ENCODE measurements around the gene CDH1.

Gene CDH1

DNA sequence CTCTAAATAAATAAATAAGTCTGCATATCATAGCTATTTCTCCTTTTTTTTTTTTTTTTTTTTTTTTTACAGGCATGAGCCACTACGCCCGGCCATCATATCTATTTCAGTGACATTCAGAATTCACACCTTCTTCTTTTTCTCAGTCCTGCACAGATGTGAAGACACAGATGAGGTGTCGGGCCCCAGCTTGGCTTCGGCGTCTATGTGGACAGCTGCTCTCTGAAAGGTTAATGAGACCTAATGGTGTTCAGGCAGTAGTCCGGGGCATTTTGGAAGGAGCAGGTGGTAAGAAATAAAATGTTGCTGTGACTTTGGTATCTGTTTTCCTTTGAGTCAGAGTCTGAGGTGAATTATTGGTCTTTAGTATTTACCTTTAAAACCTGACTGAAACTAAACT lies 129.8 kb downstream of the CDH1 start:
- no peak for DNase-seq

DNA sequence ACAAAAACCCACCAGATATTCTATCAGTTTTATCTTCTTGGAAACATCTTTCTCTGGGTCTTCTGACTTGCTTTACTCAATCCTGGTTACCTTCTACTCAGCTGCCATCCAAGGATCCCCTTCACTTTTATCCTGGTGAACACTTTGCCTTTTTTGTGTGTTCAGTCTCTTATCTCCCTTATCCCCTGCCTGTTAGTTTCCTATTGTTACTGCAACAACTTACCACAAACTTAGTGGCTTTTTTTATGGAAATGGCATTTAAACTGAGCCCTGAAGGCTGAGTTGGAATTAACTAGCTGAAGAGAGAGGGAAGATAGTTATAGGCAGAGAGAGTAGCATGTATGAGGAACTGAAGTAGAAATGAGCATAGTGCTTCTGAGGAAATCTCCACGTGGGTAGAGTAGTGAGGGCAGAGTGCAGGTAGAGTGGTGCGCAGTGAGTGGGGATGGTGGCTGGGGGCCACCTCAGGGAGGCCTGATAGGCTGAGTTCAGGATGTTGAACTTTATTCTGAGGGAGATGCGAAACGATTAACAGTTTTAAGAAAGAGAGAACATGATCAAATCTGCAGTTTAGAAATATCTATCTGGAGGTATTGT lies 132.5 kb downstream of the CDH1 start:
- DNase-seq = no peak

DNA sequence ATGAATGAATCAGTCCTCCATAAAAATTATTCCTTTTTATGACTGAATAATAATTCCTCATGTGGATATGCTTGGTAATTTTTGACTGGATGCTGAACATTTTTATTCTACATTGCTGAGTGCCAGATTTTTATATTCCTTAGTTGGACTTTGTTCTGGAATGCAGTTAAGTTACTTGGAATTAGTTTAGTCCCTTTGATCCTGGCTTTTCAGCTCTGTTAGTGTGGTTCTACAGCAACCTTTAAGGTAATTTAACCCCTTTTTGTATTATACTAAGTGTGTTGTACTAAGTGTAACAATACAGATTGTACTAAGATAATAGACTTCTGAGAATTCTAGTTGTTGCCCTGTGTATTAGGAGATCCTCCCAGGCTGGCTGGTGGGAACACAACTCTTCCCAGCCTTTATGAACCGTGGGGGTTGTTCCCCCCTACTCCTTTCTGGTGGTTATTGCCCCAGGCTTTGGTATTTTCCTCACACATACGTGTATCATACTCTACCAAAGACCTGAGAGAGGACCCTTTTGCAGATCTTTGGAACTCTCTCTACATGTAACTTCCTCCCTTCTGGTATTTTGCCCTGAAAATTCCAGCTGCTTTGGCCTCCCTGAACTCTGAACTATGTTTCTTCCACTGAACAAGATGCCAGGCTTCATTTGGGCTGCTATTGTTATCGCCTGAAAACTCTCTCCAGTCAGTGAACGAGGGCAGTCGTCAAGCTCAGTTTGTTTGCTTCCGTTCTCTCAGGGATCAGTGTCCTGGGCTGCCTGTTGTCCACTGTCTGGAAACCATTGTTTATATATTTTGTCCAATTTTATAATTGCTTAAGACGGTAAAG lies 136.8 kb downstream of the CDH1 start:
- no peak for DNase-seq

DNA sequence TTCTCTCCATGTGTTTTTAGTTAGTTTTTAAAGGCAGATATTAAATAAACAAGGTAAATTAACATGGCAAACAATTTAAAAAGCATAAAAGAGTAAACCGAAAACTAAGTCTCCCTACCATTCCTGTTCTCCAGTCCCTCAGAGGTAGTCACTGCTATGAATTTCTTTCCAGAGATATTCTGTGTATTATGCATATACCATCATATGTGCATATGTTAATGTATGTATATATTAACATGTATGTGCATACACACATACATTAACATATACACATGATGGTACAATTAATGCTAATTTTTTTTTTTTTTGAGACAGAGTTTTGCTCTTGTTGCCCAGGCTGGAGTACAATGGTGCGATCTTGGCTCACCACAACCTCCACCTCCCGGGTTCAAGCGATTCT lies 138.8 kb downstream of the CDH1 start:
- no peak for DNase-seq

DNA sequence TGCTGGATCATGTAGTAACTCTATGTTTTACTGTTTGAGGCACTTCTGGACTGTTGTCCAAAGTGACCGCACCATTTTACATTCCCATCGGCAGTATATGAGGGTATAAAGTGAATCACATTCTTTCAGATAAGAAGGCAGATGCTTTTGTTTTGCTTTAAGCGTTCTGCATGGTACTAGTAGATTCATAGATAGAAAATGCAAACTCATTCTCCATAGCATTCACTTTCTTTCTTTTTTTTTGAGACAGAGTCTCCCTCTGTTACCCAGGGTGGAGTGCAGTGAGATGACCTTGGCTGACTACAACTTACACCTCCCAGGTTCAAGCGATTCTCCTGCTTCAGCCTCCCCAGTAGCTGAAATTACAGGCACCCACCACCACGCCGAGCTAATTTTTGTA lies 146.6 kb downstream of the CDH1 start:
- no peak for DNase-seq

DNA sequence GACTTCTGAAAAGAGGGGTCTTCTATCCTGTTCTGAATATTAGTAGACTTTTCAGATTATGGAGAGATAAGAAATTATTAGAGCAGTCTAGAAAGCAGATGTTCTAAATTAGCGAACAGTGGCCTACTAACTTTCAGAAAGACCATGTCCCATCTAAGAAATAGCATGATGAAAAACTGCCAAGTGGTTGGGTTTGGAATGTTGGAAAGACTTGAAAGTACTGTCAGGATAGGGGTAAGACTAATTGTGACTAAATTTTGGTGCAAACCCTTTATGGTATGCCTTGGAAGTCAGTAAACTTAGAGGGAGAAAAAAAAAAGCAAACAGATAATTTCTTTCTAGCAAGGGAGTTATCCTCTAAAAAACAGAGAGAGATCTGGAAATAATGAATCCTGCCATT lies 147.3 kb downstream of the CDH1 start:
- DNase-seq = no peak
